ENCODE data around the gene HTR4. TPM values are rescaled to one million over a fixed set of nuclear protein-coding genes. Genes with fewer than 3 reads are reported as not detected.

Gene HTR4
- polyA plus RNA-seq, 1 of the 3 experiments (the other 2 are of a cell fraction) = not detected

DNA sequence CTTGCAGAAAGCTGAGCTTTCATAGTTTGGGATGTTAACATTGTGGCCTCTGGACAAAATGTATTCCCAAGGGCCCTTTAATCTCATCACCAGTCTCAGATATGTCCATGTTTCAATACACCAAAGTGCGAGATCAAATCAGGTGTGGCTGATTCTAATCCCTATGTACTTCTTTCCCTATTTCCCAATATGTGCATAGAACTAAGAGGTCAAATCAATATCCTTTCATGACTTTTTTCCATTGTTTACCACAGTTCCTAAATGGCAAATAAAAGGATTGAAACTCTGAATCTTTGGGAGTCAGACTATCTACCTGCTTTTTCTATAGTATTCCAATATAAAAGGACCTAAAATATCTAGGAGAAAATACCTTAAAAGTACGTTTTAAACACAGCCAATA lies 165.6 kb downstream of the HTR4 start (continued):
- TF ChIP-seq RXRA (IDR thresholded peaks at IDR 0.05; ENCODE audit: borderline replicate concordance, low read depth) (no peak), MEF2A (IDR thresholded peaks at IDR 0.05; ENCODE audit: borderline replicate concordance, low read depth) (no peak), RFX5 (IDR thresholded peaks at IDR 0.05; ENCODE audit: low read length) (no peak)

DNA sequence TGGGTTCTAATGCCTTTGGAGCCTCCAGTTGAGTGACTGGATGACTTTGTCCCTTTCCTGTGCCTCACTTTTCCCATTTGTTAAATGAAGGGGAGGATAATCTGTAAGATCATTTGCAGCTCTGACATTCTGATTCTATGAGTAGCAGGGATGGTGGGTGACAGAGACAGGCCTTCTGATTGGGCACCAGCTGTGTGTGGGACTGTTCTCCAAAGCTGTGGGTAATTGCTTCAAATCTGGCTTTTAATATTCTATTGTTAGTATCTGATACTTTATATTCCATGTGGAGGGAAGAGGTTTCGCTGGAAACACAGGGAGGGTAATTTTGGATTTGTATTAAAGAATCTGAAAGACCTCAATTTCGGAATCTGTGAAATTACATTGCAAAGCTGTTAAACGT lies 167.9 kb downstream of the HTR4 start:
- no peaks in the 10 kb centered on the region for H3K27me3 ChIP-seq (ENCODE audit: insufficient read depth)
- H3K9me3 ChIP-seq = no peaks in the 10 kb centered on the region
- CTCF ChIA-PET = interaction anchor here (0.6 to 2.3 kb wide), 2 partner anchors 244 to 307 kb away, joined by 4 to 6 read pairs; no protein-coding TSS in a partner anchor
- H3K4me2 ChIP-seq = no peak overlapping the region
- whole genome bisulfite sequencing (ENCODE audit: low lambda C conversion rate) = 34% methylated on average over 3 of the region's 3 CpGs
- no peaks in the 10 kb centered on the region for H3K4me1 ChIP-seq (ENCODE audit: control insufficient read depth in 1 of 2, insufficient read depth in 2 of 2, low read depth in 1 of 2, low read length in 1 of 2)
- H3K36me3 ChIP-seq (replicated peaks in 1 of 2; ENCODE audit: control insufficient read depth in 1 of 2, insufficient read depth in 2 of 2, low read length in 1 of 2) = no peaks in the 10 kb centered on the region
- H3K9me2 ChIP-seq = no peaks in the 10 kb centered on the region
- no peak overlapping the region for H3K27ac ChIP-seq (ENCODE audit: low read depth in 2 of 2, low read length in 1 of 2)
- no peak overlapping the region for H2AFZ ChIP-seq (ENCODE audit: low read depth)
- no peak for TF ChIP-seq NRF1 (IDR thresholded peaks at IDR 0.05; ENCODE audit: low read depth, low read length)
- TF ChIP-seq RFX5 (IDR thresholded peaks at IDR 0.05; ENCODE audit: low read length) = no peak
- no peak for TF ChIP-seq CHD2 (IDR thresholded peaks at IDR 0.05; ENCODE audit: low read length, partially characterized antibody)
- TF ChIP-seq NFIC (IDR thresholded peaks at IDR 0.05; ENCODE audit: borderline replicate concordance) = no peak
- TF ChIP-seq, protein P1, sequence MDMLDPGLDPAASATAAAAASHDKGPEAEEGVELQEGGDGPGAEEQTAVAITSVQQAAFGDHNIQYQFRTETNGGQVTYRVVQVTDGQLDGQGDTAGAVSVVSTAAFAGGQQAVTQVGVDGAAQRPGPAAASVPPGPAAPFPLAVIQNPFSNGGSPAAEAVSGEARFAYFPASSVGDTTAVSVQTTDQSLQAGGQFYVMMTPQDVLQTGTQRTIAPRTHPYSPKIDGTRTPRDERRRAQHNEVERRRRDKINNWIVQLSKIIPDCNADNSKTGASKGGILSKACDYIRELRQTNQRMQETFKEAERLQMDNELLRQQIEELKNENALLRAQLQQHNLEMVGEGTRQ (IDR thresholded peaks at IDR 0.05; ENCODE audit: borderline replicate concordance, low read depth, low read length) = no peak
- TF ChIP-seq MXI1 (IDR thresholded peaks at IDR 0.05; ENCODE audit: low read depth, low read length) = no peak
- TF ChIP-seq, protein P2, sequence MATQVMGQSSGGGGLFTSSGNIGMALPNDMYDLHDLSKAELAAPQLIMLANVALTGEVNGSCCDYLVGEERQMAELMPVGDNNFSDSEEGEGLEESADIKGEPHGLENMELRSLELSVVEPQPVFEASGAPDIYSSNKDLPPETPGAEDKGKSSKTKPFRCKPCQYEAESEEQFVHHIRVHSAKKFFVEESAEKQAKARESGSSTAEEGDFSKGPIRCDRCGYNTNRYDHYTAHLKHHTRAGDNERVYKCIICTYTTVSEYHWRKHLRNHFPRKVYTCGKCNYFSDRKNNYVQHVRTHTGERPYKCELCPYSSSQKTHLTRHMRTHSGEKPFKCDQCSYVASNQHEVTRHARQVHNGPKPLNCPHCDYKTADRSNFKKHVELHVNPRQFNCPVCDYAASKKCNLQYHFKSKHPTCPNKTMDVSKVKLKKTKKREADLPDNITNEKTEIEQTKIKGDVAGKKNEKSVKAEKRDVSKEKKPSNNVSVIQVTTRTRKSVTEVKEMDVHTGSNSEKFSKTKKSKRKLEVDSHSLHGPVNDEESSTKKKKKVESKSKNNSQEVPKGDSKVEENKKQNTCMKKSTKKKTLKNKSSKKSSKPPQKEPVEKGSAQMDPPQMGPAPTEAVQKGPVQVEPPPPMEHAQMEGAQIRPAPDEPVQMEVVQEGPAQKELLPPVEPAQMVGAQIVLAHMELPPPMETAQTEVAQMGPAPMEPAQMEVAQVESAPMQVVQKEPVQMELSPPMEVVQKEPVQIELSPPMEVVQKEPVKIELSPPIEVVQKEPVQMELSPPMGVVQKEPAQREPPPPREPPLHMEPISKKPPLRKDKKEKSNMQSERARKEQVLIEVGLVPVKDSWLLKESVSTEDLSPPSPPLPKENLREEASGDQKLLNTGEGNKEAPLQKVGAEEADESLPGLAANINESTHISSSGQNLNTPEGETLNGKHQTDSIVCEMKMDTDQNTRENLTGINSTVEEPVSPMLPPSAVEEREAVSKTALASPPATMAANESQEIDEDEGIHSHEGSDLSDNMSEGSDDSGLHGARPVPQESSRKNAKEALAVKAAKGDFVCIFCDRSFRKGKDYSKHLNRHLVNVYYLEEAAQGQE (IDR thresholded peaks at IDR 0.05; ENCODE audit: low read depth, low read length) = no peak
- TF ChIP-seq, protein P3, sequence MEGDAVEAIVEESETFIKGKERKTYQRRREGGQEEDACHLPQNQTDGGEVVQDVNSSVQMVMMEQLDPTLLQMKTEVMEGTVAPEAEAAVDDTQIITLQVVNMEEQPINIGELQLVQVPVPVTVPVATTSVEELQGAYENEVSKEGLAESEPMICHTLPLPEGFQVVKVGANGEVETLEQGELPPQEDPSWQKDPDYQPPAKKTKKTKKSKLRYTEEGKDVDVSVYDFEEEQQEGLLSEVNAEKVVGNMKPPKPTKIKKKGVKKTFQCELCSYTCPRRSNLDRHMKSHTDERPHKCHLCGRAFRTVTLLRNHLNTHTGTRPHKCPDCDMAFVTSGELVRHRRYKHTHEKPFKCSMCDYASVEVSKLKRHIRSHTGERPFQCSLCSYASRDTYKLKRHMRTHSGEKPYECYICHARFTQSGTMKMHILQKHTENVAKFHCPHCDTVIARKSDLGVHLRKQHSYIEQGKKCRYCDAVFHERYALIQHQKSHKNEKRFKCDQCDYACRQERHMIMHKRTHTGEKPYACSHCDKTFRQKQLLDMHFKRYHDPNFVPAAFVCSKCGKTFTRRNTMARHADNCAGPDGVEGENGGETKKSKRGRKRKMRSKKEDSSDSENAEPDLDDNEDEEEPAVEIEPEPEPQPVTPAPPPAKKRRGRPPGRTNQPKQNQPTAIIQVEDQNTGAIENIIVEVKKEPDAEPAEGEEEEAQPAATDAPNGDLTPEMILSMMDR (IDR thresholded peaks at IDR 0.05) = no peak
- TF ChIP-seq FOSL2 (IDR thresholded peaks at IDR 0.05; ENCODE audit: borderline replicate concordance, low read depth) = no peak
- no peak for TF ChIP-seq SIN3A (IDR thresholded peaks at IDR 0.05; ENCODE audit: borderline replicate concordance, low read depth, low read length)
- TF ChIP-seq RAD21 (IDR thresholded peaks at IDR 0.05; ENCODE audit: low read length) = no peak
- TF ChIP-seq EZH2phosphoT487 (IDR thresholded peaks at IDR 0.05; ENCODE audit: borderline replicate concordance, low read depth) = no peak
- TF ChIP-seq, protein P4, sequence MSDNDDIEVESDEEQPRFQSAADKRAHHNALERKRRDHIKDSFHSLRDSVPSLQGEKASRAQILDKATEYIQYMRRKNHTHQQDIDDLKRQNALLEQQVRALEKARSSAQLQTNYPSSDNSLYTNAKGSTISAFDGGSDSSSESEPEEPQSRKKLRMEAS (IDR thresholded peaks at IDR 0.05; ENCODE audit: low read depth) = no peak
- no peak for TF ChIP-seq MEF2A (IDR thresholded peaks at IDR 0.05; ENCODE audit: borderline replicate concordance, low read depth)
- TF ChIP-seq ELF1 (IDR thresholded peaks at IDR 0.05) = no peak
- no peak for TF ChIP-seq YY1 (IDR thresholded peaks at IDR 0.05; ENCODE audit: low read depth)
- TF ChIP-seq, protein P5, sequence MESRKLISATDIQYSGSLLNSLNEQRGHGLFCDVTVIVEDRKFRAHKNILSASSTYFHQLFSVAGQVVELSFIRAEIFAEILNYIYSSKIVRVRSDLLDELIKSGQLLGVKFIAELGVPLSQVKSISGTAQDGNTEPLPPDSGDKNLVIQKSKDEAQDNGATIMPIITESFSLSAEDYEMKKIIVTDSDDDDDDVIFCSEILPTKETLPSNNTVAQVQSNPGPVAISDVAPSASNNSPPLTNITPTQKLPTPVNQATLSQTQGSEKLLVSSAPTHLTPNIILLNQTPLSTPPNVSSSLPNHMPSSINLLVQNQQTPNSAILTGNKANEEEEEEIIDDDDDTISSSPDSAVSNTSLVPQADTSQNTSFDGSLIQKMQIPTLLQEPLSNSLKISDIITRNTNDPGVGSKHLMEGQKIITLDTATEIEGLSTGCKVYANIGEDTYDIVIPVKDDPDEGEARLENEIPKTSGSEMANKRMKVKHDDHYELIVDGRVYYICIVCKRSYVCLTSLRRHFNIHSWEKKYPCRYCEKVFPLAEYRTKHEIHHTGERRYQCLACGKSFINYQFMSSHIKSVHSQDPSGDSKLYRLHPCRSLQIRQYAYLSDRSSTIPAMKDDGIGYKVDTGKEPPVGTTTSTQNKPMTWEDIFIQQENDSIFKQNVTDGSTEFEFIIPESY (IDR thresholded peaks at IDR 0.05; ENCODE audit: borderline replicate concordance, low read depth) = no peak
- no peak for TF ChIP-seq RXRA (IDR thresholded peaks at IDR 0.05; ENCODE audit: borderline replicate concordance, low read depth)
- TF ChIP-seq POLR2AphosphoS5 (IDR thresholded peaks at IDR 0.05; ENCODE audit: low read depth, low read length) = no peak
- no peak for TF ChIP-seq RCOR1 (IDR thresholded peaks at IDR 0.05; ENCODE audit: low read length)
- DNase-seq = no peak
- no peak overlapping the region for H3K4me3 ChIP-seq (ENCODE audit: low read depth in 2 of 2, low read length in 1 of 2)
- H3K79me2 ChIP-seq (ENCODE audit: insufficient read depth) = no peaks in the 10 kb centered on the region
- H4K20me1 ChIP-seq (ENCODE audit: insufficient read depth) = no peaks in the 10 kb centered on the region
- no peak overlapping the region for H3K9ac ChIP-seq
- no peaks in the 10 kb centered on the region for H3F3A ChIP-seq (replicated peaks; ENCODE audit: insufficient read depth)
- POLR2A ChIA-PET = no interaction called here

All from SK-N-SH (cell line).